LNCAP (cell line): ENCODE measurements around the gene PTPRT.

Experiments
- TF ChIP-seq, protein P1 (sequence below): fragments of 450-650 bp; IDR thresholded peaks from 2 replicates; pipeline ENCODE4 v1.5.1; 2017; ENCODE audit warnings: mild to moderate bottlenecking

Gene PTPRT

DNA sequence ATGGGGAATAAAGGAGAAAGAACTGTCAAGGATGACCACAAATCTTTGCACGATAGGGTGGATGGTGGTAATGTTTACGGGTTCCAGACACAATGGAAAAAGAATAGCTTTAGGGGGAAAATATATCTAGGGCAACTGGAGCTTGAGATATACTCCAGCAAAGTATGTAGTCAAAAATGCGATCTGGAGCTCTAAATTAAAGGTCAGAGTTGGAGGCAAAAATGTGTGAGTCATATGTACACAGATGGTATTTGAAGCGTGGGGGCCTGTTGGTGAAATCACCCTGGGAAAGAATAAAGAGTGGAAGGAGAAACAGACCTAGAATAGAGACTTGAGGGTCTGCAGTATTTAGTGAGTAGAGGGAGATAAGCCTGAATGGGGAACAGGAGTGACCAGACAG, 937.6 kb downstream of the PTPRT start:
- TF ChIP-seq, protein P1, sequence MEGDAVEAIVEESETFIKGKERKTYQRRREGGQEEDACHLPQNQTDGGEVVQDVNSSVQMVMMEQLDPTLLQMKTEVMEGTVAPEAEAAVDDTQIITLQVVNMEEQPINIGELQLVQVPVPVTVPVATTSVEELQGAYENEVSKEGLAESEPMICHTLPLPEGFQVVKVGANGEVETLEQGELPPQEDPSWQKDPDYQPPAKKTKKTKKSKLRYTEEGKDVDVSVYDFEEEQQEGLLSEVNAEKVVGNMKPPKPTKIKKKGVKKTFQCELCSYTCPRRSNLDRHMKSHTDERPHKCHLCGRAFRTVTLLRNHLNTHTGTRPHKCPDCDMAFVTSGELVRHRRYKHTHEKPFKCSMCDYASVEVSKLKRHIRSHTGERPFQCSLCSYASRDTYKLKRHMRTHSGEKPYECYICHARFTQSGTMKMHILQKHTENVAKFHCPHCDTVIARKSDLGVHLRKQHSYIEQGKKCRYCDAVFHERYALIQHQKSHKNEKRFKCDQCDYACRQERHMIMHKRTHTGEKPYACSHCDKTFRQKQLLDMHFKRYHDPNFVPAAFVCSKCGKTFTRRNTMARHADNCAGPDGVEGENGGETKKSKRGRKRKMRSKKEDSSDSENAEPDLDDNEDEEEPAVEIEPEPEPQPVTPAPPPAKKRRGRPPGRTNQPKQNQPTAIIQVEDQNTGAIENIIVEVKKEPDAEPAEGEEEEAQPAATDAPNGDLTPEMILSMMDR: no peak

DNA sequence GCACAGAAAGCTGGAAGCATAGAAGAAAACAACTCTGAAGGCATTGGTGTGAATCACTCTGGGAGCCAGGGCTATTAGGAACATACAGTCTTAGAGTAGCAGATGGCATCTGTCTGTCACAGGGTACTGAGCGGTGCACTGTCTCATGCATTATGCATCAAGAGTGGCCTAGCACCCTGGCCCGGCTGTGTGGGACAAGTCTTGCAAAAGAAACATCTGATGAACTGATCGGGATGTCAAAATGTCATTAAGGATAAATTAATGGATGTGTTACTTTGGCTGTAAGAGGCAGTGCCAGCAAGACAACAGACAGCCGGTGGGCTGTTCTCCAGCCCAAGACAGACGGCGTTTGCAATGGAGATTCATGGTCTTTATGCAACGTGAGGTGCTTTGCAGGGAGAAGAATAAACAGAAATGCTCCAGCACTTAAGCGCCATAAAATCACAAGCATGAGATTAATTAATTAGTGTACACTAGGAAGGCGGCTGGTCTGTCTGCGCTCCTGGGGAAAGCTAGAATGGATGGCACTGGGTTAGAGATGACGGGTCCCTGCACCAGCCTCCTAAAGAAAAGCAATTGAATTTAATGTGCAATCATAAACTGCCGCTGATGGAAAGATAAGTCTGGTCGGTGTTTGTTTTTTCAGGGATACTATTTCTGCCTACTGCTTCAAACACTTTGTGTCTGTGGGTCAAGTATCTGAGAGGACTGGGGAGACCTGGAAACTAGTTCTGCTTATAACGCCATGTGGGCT, 970.9 kb downstream of the PTPRT start:
- TF ChIP-seq, protein P1: no peak

DNA sequence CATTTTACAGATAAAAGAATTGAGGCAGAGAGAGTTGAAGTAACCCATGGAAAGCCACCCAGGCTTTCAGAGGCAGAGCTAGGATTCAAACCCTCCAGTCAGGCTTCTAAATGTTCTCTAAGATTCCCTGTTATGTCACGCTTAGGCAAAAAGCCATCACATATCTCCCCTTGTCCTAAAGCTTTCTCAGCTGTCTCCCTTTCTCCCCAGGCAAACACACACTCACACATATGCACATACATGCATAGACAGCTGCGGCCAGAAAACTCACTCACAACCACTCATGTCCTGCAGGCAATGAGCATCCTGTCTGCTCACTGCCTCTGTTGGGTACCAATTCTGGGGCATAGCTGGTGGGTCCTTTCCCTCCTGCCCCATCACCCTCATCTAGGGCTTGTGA, 975.6 kb downstream of the PTPRT start:
- TF ChIP-seq, protein P1: no peak

DNA sequence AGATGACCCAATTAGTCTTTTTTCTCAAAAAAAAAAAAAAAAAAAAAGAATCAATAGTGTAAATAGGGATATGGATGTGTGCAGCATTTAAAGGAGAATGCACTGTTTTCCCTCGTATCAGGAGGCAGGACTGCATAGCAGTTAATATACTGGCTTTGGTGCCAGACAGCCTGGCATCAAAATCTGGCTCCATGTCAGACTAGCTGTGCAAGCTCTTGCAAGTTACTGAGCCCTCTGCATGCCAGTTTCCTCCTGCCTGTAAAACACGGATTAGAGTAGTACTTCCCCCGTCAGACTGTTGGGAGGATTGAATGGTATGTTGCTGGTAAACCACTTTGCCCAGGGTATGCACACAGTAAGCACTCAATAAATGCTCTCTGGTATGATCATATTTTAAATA, 977.3 kb downstream of the PTPRT start:
- TF ChIP-seq, protein P1: no peak

DNA sequence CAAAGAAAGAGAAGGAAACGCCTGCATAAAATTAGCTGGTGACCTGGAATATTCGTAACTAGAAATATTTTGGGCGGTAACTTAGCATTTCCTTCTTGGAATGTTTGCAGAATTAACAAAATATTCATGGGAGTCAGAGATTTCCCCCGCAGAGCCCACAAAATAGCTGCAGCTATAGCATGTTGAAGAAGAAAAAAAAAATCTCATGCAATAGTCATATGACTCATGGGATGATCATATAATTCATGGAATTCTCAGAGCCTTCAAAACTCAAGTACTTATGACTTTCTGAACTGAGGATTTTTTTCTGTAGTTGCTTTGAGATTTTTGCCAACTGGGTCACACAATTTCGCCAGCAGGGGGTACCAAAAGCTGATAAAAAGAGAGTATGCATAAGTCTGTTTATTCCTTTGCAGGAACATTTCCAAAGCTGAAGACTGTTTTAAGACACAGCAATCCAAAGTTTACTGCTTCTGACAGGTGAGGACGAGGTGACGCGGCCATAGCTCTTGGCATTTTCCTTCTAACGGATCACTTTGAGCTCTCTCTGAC, 985.5 kb downstream of the PTPRT start:
- TF ChIP-seq, protein P1: peak; percentile 37; the same call in 1 of the 2 replicates

DNA sequence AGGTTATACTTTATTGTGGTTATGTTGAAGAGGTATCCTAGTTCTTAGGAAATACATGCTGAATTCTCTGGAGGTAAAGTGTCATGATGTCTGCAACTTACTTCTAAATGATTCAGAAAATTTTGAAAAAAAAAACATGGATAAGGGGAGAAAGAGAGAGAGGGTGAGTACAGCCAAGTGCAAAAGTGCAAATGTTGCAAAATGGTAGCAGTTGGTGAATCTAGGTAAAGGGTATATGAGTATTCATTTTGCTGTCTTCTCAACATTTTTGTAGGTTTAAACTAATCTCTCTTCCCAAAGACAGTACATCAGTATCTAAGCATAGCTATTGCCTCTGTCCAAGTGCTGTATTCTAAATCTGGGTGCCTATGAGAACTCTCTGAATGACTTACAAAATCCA, 992.1 kb downstream of the PTPRT start:
- TF ChIP-seq, protein P1: no peak

DNA sequence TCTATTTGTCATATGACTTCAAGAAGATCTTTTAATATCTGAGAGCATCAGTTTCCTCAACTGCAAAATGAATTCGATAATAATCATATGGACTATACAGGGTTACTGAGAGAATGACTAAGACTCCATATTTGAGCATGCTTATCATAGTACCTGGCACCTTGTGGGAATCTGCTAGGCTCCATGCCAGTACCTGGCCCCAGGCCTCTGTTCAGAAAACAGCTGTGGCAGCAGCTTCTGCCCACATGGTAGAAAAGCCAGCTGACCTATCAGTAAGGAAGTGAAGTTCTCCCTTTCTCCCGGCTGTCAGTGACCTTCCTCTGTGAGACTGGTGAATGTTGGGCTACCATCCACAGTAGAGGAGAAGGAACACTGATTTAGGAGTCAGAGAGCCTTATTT, 996.6 kb downstream of the PTPRT start:
- TF ChIP-seq, protein P1: no peak
